ENCODE measurements around the gene EPM2AIP1.
"Not testable (repeated sequence)": the region's sequence is repeated elsewhere in the genome, so short reads cannot be mapped to it uniquely, and the experiment has no call there.

Gene EPM2AIP1

DNA sequence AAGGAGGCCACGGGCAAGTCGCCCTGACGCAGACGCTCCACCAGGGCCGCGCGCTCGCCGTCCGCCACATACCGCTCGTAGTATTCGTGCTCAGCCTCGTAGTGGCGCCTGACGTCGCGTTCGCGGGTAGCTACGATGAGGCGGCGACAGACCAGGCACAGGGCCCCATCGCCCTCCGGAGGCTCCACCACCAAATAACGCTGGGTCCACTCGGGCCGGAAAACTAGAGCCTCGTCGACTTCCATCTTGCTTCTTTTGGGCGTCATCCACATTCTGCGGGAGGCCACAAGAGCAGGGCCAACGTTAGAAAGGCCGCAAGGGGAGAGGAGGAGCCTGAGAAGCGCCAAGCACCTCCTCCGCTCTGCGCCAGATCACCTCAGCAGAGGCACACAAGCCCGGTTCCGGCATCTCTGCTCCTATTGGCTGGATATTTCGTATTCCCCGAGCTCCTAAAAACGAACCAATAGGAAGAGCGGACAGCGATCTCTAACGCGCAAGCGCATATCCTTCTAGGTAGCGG, at the start of gene EPM2AIP1:
Gene EPM2AIP1 (minus strand): TSS at position 326 of the 520 bp plus-strand sequence. CDS start 54 bp downstream, at position 272.
- peak; percentile 92 for ATAC-seq
- DNase-seq, result no peak
- Mint-ChIP-seq H3K27ac (no peak within 1 kb of the TSS), H3K4me3 (no peak within 1 kb of the TSS), H3K27me3 (no peaks in the 10 kb centered on the region), H3K36me3 (ENCODE audit: low read depth) (peaks cover 59% of the 10 kb centered on the region), H3K4me1 (peaks cover 50% of the 10 kb centered on the region), H3K9me3 (no peaks in the 10 kb centered on the region)

DNA sequence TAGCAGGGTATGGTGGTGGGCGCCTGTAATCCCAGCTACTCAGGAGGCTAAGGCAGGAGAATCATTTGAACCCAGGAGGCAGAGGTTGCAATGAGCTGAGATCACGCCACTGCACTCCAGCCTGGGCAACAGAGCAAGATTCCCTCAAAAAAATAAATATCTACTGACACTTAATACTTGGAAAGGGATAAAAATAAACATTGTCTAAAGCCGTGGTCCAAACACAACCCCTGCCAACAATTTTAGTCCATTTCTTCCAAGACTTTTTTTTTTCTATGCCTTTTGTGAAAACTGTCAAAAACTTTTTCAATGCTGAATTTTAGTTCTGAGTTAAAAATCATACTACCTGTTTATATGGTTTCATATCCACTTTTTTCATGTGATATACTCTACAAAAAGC, 49.8 kb upstream of the EPM2AIP1 start:
- not testable (repeated sequence) for ATAC-seq, H3K4me3 Mint-ChIP-seq, H3K27ac Mint-ChIP-seq, H3K27me3 Mint-ChIP-seq, H3K4me1 Mint-ChIP-seq, DNase-seq, H3K9me3 Mint-ChIP-seq
- H3K36me3 Mint-ChIP-seq (ENCODE audit: low read depth), result peaks cover 56% of the 10 kb centered on the region

DNA sequence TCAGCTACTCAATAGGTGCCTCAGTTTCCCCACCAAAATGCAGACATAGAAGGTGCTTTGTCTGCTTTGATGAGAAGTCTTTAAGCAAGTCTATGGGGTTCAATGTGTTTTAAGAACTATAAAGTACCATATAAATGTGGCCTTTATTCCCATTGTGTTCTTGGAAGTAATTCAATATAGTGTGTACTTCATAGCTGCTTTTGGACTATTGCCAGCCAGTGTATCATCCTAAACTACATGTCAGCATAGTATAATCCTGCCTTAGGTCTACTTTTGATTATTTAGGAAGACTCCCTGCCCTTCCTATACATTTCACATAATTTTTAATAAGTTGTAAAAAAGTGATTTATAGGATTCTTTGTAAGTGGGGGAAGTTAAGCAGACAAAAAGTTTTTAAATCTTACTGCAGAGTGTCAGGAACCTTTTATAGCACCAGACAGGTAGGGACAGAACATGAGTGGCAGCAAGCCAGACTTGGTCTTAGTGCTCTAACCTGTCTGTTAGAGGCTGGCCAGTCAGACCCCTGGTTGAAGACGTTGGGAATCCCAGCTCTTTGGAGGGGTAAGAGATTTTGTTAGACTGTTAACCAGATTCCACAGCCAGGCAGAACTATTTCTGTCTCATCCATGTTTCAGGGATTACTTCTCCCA, 48.7 kb upstream of the EPM2AIP1 start:
- Mint-ChIP-seq H3K36me3 (ENCODE audit: low read depth) (peaks cover 57% of the 10 kb centered on the region), H3K4me3 (no peak overlapping the region), H3K27me3 (no peaks in the 10 kb centered on the region), H3K4me1 (no peaks in the 10 kb centered on the region), H3K9me3 (no peaks in the 10 kb centered on the region), H3K27ac (no peak overlapping the region)
- DNase-seq (no peak), ATAC-seq (no peak)

DNA sequence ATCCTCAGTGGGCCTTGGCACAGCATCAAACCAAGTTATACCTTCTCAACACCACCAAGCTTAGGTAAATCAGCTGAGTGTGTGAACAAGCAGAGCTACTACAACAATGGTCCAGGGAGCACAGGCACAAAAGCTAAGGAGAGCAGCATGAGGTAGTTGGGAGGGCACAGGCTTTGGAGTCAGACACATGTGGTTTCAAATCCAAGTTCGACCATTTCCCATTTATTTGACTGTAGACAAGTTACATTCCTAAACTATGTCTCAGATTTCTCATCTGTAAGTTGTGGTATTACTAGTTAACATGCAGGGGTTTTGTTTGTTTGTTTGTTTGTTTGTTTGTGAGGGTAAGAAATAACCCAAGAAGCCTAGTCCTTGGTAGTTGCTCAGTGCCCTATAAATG, 47.3 kb upstream of the EPM2AIP1 start:
- H3K4me3 Mint-ChIP-seq, result no peak overlapping the region
- no peak for DNase-seq
- H3K27me3 Mint-ChIP-seq, result no peaks in the 10 kb centered on the region
- ATAC-seq, result no peak
- H3K4me1 Mint-ChIP-seq, result no peaks in the 10 kb centered on the region
- H3K9me3 Mint-ChIP-seq, result no peaks in the 10 kb centered on the region
- no peak overlapping the region for H3K27ac Mint-ChIP-seq
- peaks cover 67% of the 10 kb centered on the region for H3K36me3 Mint-ChIP-seq (ENCODE audit: low read depth)

DNA sequence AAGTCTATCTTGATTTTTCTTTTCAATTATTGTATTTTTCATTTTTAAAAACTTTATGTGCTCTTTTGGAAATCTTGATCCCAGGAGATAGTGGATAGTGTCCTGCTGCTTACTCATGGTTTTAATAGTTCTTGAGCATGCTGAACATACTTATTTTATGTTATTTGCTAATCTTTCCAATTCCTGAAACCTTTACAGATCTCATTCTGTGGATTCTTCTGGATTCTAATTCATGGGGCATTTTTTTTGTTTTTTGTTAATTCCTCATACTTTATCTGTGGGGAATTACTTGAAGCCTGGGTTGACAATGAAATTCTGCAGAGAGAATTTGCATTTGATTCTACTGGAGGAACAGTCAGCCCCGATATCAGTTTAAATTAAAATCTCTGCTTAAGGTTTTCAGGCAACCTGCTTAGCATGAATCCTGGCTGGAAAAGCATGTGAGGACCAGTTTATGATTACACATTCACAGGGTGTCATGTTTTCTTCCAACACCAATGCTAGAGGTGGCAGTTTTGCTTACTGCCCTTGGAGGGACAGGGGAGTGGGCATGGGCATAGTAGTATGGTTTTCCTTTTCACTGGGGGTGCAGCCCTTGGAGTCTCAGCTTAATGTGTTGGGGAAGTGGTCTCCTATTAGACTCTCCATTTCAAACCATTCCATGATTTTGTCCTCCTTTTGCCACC, 46.4 kb upstream of the EPM2AIP1 start:
- DNase-seq (no peak), ATAC-seq (no peak)
- no peaks in the 10 kb centered on the region for H3K27me3 Mint-ChIP-seq
- no peaks in the 10 kb centered on the region for H3K4me1 Mint-ChIP-seq
- no peaks in the 10 kb centered on the region for H3K9me3 Mint-ChIP-seq
- H3K36me3 Mint-ChIP-seq (ENCODE audit: low read depth), result peaks cover 67% of the 10 kb centered on the region
- H3K27ac Mint-ChIP-seq, result no peak overlapping the region
- H3K4me3 Mint-ChIP-seq, result no peak overlapping the region

DNA sequence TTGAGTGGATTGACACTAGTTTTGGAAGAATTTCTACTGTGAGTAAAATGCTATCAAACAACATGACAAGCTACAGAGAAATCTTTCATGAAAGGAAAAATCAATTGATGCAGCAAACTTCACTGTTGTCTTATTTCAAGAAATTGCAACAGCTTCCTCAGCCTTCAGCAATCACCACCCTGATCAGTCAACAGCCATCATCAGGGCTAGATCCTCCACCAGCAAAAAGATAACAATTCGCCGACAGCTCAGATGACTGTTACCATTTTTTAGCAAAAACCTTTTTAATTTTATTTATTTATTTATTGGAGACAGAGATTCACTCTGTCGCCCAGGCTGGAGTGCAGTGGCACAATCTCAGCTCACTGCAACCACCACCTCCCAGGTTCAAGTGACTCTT, 44.4 kb upstream of the EPM2AIP1 start:
- Mint-ChIP-seq H3K27me3 (no peaks in the 10 kb centered on the region), H3K9me3 (peaks cover 4% of the 10 kb centered on the region), H3K4me1 (no peaks in the 10 kb centered on the region), H3K4me3 (no peak overlapping the region), H3K27ac (no peak overlapping the region), H3K36me3 (ENCODE audit: low read depth) (peaks cover 74% of the 10 kb centered on the region)
- DNase-seq (no peak), ATAC-seq (no peak)

DNA sequence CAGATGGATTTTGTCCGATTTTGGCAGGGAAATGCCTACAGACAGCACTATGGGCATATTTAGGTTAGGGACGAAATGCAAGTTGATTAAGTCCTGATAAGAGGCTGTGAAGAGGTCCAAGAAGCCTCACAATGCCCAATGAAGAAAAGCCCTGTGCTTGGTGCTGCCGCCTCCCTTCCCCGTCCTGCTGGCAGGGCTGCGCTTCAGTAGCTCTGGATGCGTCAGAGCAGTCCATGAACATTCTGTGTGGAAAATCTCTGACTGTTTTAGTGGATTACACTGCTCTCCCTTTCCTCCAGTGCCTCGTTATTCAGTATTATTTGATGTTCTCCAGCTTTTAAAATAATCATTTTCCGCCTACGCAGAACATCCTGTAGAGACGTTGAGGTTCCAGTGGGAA, 40.0 kb upstream of the EPM2AIP1 start:
- no peak for DNase-seq
- Mint-ChIP-seq H3K9me3 (peaks cover 4% of the 10 kb centered on the region), H3K27me3 (no peaks in the 10 kb centered on the region), H3K27ac (no peak overlapping the region), H3K36me3 (ENCODE audit: low read depth) (peaks cover 71% of the 10 kb centered on the region), H3K4me3 (no peak overlapping the region), H3K4me1 (no peaks in the 10 kb centered on the region)
- no peak for ATAC-seq

DNA sequence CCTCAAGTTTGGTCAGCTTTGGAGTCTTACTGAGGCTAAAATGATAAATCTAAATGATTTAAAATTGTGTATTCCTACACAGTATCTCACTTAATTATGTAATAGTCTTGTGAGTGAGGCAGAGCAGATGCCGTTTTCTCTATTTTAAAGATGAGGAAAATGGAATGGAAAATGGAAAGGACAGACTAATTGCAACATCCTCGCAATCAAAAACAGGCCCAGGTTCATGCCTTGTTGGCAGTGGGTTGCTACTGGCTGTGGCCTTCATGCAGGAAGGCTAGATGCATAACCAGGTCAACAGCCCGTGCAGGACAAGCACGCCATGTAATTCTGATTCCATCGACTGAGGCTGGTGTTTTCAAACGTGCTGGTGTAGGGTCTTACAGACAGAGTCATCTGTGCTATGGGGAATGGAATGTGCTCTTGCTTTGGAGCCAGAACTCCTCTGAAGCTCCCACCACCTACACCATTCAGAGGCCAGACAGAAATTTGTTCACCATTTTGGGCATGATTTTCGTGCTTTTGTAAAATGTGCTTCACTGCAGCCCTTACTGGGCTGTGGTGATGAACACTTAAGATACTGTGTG, 38.3 kb upstream of the EPM2AIP1 start:
- ATAC-seq, result no peak
- DNase-seq, result no peak
- no peak overlapping the region for H3K27ac Mint-ChIP-seq
- peaks cover 4% of the 10 kb centered on the region for H3K9me3 Mint-ChIP-seq
- H3K36me3 Mint-ChIP-seq (ENCODE audit: low read depth), result peaks cover 66% of the 10 kb centered on the region
- H3K27me3 Mint-ChIP-seq, result no peaks in the 10 kb centered on the region
- no peaks in the 10 kb centered on the region for H3K4me1 Mint-ChIP-seq
- no peak overlapping the region for H3K4me3 Mint-ChIP-seq

DNA sequence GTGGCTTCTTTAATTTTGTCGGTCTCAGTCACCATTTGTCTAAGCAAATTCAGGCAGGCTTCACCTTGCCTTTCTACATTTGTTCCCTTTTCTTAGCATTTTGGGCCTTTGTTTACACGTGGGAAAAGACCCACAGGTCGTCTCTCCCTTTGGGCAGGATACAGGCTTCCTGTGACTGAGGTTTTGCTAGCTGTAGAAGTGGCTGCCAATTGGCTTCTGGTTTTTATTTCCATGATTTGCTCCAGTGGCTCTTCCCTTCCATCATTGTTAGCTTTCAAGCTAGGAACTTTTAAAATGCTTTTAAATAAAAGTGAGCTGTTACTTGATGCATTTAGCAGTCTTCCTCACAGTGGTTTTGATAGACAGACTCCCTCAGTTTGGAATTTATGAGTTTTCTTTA, 37.7 kb upstream of the EPM2AIP1 start:
- H3K27me3 Mint-ChIP-seq, result no peaks in the 10 kb centered on the region
- H3K27ac Mint-ChIP-seq, result no peak overlapping the region
- peaks cover 64% of the 10 kb centered on the region for H3K36me3 Mint-ChIP-seq (ENCODE audit: low read depth)
- ATAC-seq (no peak), DNase-seq (no peak)
- no peak overlapping the region for H3K4me3 Mint-ChIP-seq
- peaks cover 4% of the 10 kb centered on the region for H3K9me3 Mint-ChIP-seq
- no peaks in the 10 kb centered on the region for H3K4me1 Mint-ChIP-seq

DNA sequence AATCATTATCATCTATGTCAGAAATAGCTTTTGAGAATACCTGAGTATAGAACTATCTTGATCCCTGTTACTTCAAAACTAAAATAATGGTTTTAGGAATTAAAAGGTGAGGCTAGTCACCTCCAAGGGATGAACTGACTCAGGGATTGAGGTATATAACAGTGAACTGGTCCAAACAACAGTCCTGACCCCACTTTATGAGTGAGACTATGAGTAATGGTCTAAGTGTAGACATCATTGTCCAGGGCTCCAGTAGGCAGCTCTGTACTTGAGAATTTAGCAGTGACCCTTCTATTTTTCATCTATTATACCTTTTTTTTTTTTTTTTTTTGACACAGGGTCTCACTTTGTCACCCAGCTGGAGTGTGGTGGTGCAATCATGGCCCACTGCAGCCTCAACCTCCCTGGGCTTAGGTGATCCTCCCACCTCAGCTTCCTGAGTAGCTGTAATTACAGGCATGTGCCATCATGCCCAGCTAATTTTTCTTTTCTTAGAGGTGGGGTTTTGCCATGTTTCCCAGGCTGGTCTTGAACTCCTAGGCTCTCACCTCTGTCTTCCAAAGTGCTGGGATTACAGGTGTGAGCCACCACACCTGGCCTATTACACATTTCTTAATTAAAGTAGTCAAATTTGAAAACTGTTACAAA, 36.7 kb upstream of the EPM2AIP1 start:
- no peak for ATAC-seq

DNA sequence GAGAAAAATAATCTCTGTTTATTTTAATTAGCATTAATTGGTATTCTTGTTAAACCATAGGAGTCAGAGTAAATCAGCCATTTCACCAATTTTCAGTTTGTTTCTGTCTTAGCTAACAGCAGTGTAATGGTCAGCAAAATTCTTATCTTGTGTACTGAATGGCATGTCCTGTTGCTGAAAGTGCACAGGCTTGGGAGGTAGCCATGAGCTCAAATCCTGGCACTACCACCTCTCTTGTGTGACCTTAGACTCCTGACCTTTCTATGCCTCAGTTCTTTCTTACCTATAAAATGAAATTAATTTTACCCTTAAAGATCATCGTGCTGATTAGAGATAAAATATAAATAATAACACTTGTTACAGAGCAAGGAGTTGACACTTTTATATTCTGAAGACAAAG, 36.2 kb upstream of the EPM2AIP1 start:
- no peaks in the 10 kb centered on the region for H3K27me3 Mint-ChIP-seq
- H3K4me1 Mint-ChIP-seq, result peaks cover 6% of the 10 kb centered on the region
- peaks cover 2% of the 10 kb centered on the region for H3K9me3 Mint-ChIP-seq
- no peak overlapping the region for H3K4me3 Mint-ChIP-seq
- no peak overlapping the region for H3K27ac Mint-ChIP-seq
- DNase-seq (no peak), ATAC-seq (no peak)
- peaks cover 58% of the 10 kb centered on the region for H3K36me3 Mint-ChIP-seq (ENCODE audit: low read depth)

More for the DNA sequence above, 36.7 kb upstream of the EPM2AIP1 start:
- Mint-ChIP-seq H3K27me3 (no peaks in the 10 kb centered on the region), H3K27ac (no peak overlapping the region), H3K36me3 (ENCODE audit: low read depth) (peaks cover 58% of the 10 kb centered on the region), H3K9me3 (peaks cover 4% of the 10 kb centered on the region), H3K4me3 (no peak overlapping the region), H3K4me1 (peaks cover 3% of the 10 kb centered on the region)
- DNase-seq, result no peak

DNA sequence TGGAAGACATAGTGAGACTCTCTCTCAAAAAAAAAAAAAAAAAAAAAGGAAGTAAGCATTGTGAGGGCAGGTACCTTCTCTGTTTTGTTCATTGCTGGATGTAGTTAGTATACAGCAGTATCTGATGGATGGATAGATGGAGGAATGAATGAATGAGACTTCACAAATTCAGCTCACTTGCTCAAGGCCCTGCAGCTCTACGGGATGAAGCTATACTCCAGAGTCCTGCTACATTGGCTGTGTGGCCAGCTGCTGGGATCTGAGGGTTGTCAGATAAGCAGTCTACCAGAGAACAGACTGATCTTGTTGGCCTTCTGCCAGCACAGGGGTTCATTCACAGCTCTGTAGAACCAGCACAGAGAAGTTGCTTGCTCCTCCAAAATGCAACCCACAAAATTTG, 35.4 kb upstream of the EPM2AIP1 start:
- H3K36me3 Mint-ChIP-seq (ENCODE audit: low read depth), result peaks cover 59% of the 10 kb centered on the region
- no peak overlapping the region for H3K27ac Mint-ChIP-seq
- H3K9me3 Mint-ChIP-seq, result no peaks in the 10 kb centered on the region
- no peaks in the 10 kb centered on the region for H3K27me3 Mint-ChIP-seq
- peaks cover 6% of the 10 kb centered on the region for H3K4me1 Mint-ChIP-seq
- no peak overlapping the region for H3K4me3 Mint-ChIP-seq
- no peak for ATAC-seq
- no peak for DNase-seq

DNA sequence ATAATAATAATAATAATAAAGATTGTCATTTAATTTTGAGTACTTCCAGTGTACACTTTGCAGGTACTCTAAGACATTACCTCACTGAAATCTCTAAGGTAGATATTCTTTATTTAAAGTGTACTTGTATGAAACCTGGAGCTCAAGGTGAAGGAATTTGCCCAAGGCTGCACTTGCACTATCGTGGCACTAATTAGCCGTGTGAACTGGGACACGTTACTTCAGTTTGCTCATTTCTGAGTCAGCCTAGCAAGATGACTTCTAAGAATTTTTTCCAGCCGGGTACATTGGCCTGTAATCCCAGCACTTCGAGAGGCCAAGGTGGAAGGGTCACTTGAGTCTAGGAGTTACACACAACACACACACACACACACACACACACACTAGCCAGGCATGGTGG, 33.9 kb upstream of the EPM2AIP1 start:
- H3K4me3 Mint-ChIP-seq, result no peak overlapping the region
- DNase-seq, result no peak
- H3K9me3 Mint-ChIP-seq, result no peaks in the 10 kb centered on the region
- H3K36me3 Mint-ChIP-seq (ENCODE audit: low read depth), result peaks cover 61% of the 10 kb centered on the region
- no peak for ATAC-seq
- H3K27me3 Mint-ChIP-seq, result no peaks in the 10 kb centered on the region
- H3K27ac Mint-ChIP-seq, result no peak overlapping the region
- peaks cover 6% of the 10 kb centered on the region for H3K4me1 Mint-ChIP-seq

DNA sequence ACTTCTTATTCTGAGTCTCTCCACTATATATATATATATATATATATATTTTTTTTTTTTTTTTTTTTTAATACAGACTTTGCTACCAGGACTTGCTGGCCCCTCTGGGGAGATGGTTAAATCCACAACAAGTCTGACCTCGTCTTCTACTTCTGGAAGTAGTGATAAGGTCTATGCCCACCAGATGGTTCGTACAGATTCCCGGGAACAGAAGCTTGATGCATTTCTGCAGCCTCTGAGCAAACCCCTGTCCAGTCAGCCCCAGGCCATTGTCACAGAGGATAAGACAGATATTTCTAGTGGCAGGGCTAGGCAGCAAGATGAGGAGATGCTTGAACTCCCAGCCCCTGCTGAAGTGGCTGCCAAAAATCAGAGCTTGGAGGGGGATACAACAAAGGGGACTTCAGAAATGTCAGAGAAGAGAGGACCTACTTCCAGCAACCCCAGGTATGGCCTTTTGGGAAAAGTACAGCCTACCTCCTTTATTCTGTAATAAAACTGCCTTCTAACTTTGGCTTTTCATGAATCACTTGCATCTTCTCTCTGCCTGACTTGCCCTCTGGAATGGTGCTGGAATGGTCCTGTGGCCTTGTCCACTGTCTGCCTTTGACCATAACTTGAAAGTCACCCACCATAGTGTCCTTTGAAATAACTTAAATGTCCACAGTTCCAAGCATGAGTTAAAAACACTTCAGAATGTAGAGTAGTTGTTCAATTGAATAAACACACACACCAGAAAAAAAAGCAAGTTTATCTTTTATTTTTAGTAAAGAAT, 32.8 kb upstream of the EPM2AIP1 start:
- no peak for ATAC-seq
- H3K27me3 Mint-ChIP-seq, result no peaks in the 10 kb centered on the region
- peaks cover 60% of the 10 kb centered on the region for H3K36me3 Mint-ChIP-seq (ENCODE audit: low read depth)
- peaks cover 6% of the 10 kb centered on the region for H3K4me1 Mint-ChIP-seq
- no peaks in the 10 kb centered on the region for H3K9me3 Mint-ChIP-seq
- no peak overlapping the region for H3K27ac Mint-ChIP-seq
- no peak for DNase-seq
- H3K4me3 Mint-ChIP-seq, result no peak overlapping the region
